ENCODE results near the gene RPS6KA3. TPM values are rescaled to one million over a fixed set of nuclear protein-coding genes. Genes with fewer than 3 reads are reported as not detected.

Gene RPS6KA3
- total RNA-seq, 1 experiment from 2014 or later = 9.2 TPM

DNA sequence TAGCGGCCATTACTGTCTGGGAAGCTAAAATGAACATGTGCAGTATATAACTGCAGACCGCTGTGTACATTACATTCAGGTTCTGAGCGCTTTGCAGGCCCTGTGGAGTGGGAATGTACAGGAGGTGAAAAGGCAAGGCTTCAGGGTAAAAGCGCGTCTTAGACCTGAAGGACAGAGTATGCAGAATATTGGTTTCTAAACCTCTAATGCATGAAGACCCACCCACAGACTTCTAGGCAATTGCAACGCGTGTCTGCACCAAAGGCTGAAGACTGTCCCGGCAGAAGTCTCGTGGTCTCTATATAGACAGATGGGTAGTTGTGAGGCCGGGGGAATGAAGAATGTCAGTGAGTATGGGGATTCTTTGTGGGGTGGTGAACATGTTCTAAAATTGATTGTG is 155.4 kb downstream of the RPS6KA3 start:
- H3K9me3 ChIP-seq (ENCODE audit: control insufficient read depth, low read depth, low read length) = peaks cover 10% of the 10 kb centered on the region
- H2BK20ac ChIP-seq (ENCODE audit: low read depth, low read length, poor library complexity, severe bottlenecking) = no peak overlapping the region
- H3T11ph ChIP-seq (ENCODE audit: low read length) = no peak overlapping the region
- no peak overlapping the region for H3K9ac ChIP-seq (ENCODE audit: extremely low read depth, insufficient read length, low read length)
- H3K79me1 ChIP-seq (ENCODE audit: insufficient read depth, low read depth, low read length, poor library complexity, severe bottlenecking) = no peaks in the 10 kb centered on the region
- Mint-ChIP-seq H3K36me3 (ENCODE audit: insufficient read depth in 1 of 3, low read depth in 3 of 3) (peaks cover 2 to 10% (median 2%) of the 10 kb centered on the region in 3 experiments; a peak in 3 of 7 replicates), H3K9me3 (peaks cover 63 to 81% of the 10 kb centered on the region in 2 experiments), H3K4me1 (peaks cover 0 to 8% of the 10 kb centered on the region in 2 experiments; a peak in 2 of 4 replicates), H3K27me3 (ENCODE audit: low read depth) (peaks cover 21% of the 10 kb centered on the region), H3K4me3 (no peak overlapping the region; a peak in 1 of 5 replicates), H3K27ac (no peak overlapping the region)
- H2AK5ac ChIP-seq (ENCODE audit: insufficient read length, low read length) = no peak overlapping the region
- no peak overlapping the region for H4K5ac ChIP-seq (ENCODE audit: insufficient read length, low read depth, low read length)
- no peak overlapping the region for H2BK12ac ChIP-seq (ENCODE audit: insufficient read length, low read depth, low read length)
- no peaks in the 10 kb centered on the region for H3K4me1 ChIP-seq (ENCODE audit: insufficient read depth, low read length)
- H3K27me3 ChIP-seq (ENCODE audit: insufficient read depth, low read length) = peaks cover 2% of the 10 kb centered on the region; the same call in 1 of the 2 replicates
- H3K56ac ChIP-seq (ENCODE audit: insufficient read length, low read depth, low read length) = no peak overlapping the region
- no peak overlapping the region for H2AFZ ChIP-seq (ENCODE audit: low read length)
- H3K79me2 ChIP-seq (ENCODE audit: insufficient read depth, low read length) = no peaks in the 10 kb centered on the region
- H2BK5ac ChIP-seq (ENCODE audit: insufficient read length, low read length) = no peak overlapping the region
- no peak for TF ChIP-seq CTCF (conservative IDR thresholded peaks at IDR 0.05)
- H2BK120ac ChIP-seq (ENCODE audit: low read depth, low read length, poor library complexity, severe bottlenecking) = no peak overlapping the region
- no peak overlapping the region for H3K23ac ChIP-seq (ENCODE audit: insufficient read length, low read depth, low read length)
- no CpG with 5 or more reads among the region's 10 CpGs for WGBS (ENCODE audit: extremely low coverage, insufficient read length, low lambda C conversion rate)
- H4K20me1 ChIP-seq (ENCODE audit: control insufficient read depth, insufficient read depth, insufficient read length) = no peaks in the 10 kb centered on the region
- no peak overlapping the region for H3K18ac ChIP-seq (ENCODE audit: insufficient read length, low read depth, low read length)
- no peak overlapping the region for H4K8ac ChIP-seq (replicated peaks; ENCODE audit: insufficient read length, low read depth, low read length)
- no peak overlapping the region for H2BK15ac ChIP-seq (ENCODE audit: low read depth, low read length)
- no peak for DNase-seq
- no peak overlapping the region for H3K4me2 ChIP-seq (ENCODE audit: insufficient read depth, insufficient read length, low read length)
- no peak overlapping the region for H3K14ac ChIP-seq (ENCODE audit: insufficient read depth, low read length)
- no peak overlapping the region for H3K4ac ChIP-seq (ENCODE audit: low read depth, low read length)
- no peaks in the 10 kb centered on the region for H3K23me2 ChIP-seq (ENCODE audit: insufficient read length, low read depth, low read length, poor library complexity, severe bottlenecking)
- H3K27ac ChIP-seq (ENCODE audit: insufficient read length, low read depth, low read length) = no peak overlapping the region
- no peak overlapping the region for H4K91ac ChIP-seq (ENCODE audit: insufficient read length, low read depth, low read length)
